ENCODE results near the gene CAPS.
"Not testable (repeated sequence)": the region's sequence is repeated elsewhere in the genome, so short reads cannot be mapped to it uniquely, and the experiment has no call there.

The CAPS gene

DNA sequence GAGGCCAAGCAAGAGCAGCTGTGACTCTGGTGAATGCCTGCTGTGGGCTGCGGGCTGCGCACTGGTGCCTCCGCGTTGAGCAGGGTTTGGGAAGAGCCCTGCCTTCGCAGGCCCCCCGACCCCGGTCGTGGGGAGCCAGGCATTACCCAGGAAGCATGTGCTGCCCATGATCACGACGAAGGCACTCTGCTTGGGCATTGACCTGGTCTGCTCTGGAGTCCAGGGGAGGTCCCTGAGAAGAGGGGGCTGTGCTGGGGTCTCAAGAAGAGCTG, 44.7 kb downstream of the CAPS start:
- no peak for DNase-seq

DNA sequence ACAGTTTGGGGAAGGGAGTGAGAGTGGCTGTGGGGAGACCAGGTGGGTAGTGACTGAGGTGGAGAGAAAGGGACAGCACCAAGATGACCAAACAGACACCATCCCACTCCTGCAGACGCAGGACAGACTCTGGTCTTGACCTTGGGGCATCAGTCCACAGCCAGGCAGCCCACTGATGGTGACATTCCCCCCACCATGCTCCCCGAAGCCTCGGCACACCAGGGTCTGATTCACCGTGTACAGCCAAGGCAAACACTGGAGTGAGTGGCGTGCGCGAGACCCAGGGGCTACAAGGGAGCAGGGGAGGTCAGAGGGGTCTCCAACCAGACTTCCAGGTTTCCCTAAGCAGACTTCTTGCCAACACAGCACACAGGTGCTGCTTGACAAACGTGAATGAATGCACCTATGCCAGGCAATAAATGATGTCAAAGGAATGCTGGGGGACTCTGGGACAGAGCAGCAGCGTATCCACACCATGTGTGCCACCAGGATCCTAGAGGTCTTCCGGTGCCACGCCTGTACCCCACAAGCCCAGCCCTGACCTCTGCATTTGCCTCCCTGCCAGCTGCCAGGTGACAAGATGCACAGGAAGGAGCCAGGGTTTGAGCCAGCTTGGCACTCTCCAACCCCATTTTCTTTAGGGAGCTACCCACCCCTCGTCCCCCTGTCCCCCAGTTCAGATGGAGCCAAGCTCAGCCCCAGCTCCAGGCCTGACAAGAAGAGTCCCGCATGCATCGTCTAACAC, 45.4 kb downstream of the CAPS start:
- no peak for DNase-seq

DNA sequence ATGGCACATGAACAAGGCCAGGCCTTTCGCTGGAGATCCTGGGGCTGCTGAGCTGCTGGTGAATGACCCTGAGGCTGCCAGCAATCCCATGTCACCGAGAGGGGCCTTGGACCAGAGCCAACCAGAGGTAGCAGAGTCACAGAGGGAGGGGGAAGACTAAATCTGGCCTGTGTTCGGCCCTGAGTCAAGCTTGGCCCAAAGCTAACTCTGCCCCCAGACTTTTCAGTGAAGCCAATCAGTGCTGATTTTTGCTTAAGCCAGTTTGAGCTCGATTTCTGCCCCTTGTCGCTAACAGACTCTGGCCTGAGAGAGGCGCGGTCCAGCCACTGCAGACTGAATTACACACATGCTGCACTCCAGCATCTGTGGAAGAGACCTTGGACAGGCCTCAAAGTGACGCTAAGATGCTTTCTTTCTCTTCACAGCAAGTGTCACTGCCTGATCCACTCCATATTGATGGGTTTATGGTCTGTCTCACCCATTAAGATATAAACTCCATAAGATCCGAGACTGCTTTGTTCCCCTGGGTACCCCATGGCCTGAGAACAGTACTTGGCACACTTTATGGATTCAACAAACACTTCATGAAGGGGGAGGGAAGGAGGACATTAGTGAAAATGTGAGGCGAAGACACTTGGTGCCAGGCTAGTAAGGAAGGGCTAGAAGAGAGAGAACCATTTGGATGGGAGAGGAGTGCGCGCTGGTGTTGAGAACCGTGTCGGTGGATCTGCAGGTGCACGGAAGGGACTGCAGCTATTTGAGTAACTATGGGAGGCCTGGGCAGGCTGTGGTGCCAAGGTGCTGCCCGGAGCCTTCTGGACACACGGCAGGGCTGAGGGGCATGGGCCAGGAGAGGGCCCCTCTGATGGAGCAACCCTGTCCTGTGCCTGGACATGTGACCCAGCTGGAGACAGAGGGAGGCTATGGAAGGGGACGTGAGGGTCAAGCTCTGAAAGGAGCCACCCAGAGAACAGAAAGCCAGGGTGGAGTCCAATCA, 46.2 kb downstream of the CAPS start:
- no peak for DNase-seq

DNA sequence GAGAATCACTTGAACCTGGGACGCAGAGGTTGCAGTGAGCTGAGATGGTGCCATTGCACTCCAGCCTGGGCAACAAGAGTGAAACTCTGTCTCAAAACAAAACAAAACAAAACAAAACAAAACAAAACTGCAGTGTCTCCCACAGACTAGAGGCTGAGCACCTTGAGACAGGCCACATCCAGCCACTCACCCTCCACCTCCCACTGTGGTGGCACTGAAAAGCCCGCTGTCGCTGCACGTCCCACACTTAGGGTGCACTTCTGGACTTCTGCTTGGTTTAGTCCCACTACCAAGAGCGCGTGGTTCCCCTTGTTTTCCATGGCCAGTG, 47.6 kb downstream of the CAPS start:
- DNase-seq = not testable (repeated sequence)

DNA sequence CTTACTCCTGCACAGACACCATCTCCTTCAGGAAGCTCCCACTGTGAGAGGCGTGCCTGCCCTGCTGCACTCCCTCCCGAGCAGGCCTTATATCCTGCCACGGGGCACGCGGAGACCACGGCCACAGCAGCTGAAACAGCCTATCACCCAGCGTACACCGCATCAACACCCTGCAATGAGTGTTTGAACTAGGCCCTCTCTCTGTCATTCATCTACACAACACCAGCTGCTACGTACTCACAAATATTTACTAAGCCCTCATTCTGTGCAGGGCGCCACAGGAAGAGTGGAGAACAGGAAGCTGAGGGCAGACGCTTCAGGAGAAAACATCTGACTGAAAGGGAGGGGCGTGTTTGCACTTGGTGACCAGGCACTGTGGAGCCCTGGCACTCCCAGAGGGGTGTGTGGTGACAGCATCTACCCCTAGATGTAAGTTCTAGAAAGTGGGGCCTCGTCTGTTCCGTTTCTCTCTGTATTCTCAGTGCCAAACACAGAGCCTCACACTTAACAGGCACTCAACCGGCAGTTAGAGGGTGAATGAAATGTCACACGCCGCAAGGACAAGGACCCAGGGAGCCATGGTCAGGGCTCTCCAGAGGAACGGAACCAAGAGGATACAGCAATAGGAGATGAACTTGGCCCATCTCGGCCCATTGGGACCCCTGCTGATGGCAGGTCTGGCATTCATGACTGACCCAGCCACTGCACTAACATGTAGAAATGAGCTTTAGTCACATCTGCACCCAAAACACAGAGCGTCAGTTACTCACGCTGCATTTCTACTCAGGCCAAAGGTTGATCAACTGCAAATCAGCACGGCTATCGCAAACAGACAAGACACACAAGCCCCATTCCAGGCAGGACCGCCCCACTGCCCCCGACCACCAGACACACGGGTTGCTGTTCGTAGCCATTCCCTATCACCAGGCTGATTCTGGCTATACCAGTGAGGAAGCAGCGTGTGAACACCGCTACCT, 48.2 kb downstream of the CAPS start:
- DNase-seq = no peak

DNA sequence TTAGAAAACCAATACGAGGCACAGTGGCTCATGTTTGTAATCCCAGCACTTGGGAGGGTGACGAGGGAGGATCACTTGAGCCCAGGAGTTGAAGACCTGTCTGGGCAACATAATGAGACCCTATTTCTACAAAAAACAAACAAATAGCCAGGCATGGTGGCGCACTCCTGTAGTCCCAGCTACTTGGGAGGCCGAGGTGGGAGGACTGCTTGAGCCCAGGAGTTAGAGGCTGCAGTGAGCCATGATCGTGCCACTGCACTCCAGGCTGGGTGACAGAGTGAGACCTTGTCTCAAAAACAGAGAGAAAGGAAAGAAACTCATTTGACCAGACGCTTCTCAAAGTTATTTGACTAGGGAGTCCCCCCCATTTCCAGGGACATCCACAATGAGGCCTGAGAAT, 49.2 kb downstream of the CAPS start:
- DNase-seq = not testable (repeated sequence)

DNA sequence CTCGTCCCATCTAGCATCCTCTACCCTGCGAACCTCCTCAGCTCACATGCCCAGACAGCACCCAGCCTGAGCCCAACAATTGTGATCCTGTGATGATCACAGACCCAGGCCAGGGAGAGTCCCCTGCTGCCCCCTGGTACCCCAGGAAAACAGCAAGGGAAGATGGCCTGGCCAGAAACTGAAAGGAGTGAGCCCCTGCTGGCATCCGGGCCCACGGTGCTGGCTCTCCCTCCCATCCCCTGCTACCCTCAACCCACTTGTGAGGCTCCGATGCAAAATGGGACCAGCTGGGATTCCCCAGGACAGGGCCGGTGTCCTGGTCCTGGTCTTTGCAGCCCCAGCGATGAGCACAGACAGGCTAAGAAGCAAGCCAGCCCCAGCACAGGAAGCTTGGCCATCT, 49.8 kb downstream of the CAPS start:
- DNase-seq = no peak

DNA sequence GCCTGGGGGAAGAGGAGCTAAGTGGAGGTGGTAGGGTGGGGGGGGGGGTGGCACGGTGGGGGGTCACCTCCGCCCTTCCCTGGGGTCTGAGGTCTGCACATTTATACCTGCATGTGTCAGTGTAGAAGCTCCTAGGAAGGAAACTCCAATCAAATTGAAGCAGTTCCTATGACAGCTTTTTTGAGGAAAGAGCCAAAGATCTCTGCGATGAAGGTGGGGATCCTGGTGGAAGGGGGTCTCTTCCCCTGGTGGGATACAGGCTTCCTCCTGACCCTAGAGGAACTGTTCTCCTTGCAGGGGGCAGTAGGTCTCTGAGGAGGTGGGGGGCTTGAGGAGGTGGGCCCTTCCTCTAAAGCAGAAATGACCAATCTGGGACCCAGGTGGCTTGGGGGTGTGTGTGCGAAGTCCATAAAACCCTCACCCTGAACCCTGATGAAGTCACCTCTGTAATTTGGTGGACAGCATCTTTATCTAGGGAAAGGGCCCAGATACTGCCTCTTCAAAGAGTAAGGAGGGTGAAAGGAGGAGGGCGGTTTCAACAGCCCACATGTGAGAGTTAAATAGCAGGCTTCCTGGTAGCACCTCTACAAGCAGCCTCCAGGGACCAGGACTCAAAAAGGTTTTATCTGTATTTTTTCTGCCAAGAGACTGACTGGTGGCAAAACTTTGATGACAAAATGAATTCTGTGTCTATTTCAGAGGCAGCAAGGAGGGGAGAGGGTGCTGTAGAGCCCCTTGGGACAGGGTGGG, 50.9 kb downstream of the CAPS start:
- DNase-seq = no peak
